CD4-positive, alpha-beta T cell treated with Interleukin-17A for 4 hours (primary cell): ENCODE measurements around the gene MLANA.

Experiments
- DNase-seq: peaks from one replicate; pipeline ENCODE4 v3.0.0-alpha.2; 2020; ENCODE audit warnings: mixed read lengths

The MLANA gene

GRCh38 chr9:5909976-5910375, 19.3 kb downstream of the MLANA start:
- DNase-seq, result no peak

DNA sequence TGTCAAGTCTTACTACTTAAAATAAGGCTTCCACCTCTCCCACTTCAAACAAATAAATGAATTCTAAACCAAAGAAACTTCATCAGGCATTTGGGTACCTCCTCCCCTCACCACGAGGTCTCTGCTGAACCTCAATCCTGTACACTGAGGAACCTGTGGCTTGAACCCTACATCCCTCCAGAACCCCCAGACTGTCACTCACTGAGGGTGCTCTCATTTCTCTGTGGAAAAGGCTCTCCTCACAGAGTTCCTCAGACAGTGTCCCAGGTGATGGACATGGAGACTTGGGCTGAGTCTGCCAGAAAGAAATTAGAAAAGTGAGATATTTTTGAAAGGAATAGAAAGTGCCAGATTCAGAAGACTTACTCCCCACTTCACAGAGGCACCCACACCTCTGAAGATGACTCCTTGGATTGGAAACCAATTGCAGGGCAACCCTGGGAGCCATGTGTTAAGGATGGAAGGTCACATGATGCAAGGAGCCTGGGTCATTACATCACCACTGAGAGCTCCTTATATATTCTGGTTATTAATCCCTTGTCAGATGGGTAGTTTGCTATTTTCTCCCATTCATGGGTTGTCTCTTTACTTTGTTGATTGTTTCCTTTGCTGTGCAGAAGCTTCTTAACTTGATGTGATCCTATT, 19.8 kb downstream of the MLANA start:
- DNase-seq, result no peak

GRCh38 chr9:5915438-5915837, 24.7 kb downstream of the MLANA start:
- no peak for DNase-seq

- no peak for DNase-seq
Measured at GRCh38 chr9:5917273-5917672, 26.6 kb downstream of the MLANA start.

- DNase-seq, result no peak
Measured at GRCh38 chr9:5917888-5918287, 27.2 kb downstream of the MLANA start.

DNA sequence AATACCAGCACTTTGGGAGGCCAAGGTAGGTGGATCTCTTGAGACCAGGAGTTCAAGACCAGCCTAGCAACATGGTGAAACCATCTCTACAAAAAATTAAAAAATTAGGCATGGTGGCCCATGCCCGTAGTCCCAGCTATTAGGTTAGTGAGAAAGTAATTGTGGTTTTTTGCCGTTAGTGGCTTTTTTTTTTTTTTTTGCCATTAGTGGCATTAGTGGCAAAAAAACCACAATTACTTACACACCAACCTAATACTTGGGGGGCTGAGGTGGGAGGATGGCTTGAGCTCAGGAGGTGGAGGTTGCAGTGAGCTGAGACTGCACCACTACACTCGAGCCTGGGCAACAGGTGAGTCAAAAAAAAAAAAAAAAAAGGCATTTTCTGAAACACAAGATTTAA, 27.8 kb downstream of the MLANA start:
- no peak for DNase-seq

- DNase-seq, result no peak
Measured at GRCh38 chr9:5920860-5921328, 30.2 kb downstream of the MLANA start.

GRCh38 chr9:5922192-5922591, 31.5 kb downstream of the MLANA start:
- DNase-seq, result no peak

DNA sequence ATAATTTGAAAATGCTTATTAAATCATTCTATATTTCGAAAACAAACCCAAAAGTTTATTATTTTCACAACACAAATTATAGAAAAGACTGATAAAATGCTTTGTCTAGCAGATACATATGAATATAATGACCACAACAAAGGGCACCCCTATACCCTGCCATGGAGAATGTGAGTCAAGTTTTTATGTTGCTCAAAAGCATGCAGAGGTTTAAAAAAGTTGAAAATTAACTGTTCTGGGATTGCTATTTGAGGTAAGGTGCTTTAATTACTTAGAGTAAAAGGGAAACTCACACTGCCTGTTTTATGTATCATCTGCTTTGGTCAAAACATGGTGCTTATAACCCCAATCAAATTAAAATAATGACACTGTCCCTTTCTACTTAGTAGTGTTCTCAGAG, 41.0 kb downstream of the MLANA start:
- DNase-seq, result no peak

DNA sequence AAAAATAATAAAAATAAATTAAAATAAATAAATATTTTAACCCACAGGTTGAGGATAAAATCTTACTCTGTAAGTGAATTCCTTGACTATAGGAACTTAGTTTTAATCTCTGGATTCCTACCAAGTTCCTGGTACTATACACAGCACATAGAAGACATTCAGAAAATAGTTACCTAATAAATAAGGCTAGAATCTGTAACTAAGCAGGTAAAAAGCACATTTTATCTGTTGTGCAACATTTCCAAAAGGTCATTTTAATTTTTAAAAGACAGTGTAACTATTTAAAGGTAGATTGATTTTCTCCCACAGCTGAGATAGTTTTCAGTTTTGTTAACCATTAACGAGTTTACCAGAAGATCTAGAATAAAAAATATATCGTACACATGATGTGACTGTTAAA, 47.8 kb downstream of the MLANA start:
- DNase-seq, result no peak

DNA sequence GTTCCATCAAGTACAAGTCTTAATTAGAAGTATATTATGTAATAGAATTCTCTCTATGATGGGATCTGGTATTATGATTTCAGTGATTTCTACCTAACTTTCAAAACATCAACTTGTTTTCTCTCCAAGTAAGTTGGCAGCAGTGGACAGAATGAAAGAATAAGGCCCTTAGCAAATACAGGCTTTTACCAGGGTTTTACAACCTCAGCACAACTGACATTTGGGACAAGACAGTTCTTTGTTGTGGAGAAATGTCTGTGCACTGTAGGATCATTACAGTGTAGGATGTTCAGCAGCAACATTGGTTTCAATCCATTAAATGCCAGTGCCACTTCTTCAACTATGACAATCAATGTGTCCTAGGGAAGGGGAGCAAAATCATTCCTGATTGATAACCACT, 48.8 kb downstream of the MLANA start:
- no peak for DNase-seq

DNA sequence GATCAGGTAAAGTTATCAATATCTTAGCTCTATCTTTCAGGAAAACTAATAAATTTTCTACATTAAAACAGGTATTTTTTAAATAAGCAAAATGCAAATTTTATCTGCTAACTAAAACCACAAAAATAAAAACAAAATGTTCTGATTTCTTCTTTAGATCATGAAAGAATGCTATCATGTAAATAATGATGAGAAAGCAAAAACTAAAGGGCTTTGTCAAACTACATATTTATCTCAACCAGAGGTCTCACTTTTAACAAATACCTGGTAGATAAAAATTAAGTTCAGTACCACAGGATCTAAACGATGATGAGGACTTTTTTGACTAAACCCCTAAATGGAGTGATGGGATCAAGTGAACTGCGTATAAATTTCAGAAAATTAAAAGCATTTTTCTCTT, 50.5 kb downstream of the MLANA start:
- no peak for DNase-seq

- no peak for DNase-seq
Measured at GRCh38 chr9:5945112-5945511, 54.4 kb downstream of the MLANA start.

DNA sequence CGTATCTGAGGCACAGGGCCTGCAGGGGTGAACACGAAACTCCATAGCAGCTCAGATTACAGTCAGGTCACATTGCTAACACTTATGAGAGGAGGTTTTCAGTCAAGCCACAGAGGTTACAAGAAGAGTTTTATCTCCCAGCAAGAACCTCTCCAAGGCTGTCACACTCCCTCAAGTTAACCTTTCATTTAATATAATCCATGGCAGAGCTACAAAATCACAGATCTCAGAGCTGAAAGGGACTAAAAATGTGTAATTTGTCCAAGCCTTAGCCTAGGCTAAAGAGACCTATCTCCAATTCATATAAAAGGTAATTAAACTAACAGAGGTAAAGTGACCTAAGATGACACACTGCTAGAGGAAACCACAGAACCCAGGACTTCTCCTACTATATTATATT, 57.2 kb downstream of the MLANA start:
- no peak for DNase-seq

DNA sequence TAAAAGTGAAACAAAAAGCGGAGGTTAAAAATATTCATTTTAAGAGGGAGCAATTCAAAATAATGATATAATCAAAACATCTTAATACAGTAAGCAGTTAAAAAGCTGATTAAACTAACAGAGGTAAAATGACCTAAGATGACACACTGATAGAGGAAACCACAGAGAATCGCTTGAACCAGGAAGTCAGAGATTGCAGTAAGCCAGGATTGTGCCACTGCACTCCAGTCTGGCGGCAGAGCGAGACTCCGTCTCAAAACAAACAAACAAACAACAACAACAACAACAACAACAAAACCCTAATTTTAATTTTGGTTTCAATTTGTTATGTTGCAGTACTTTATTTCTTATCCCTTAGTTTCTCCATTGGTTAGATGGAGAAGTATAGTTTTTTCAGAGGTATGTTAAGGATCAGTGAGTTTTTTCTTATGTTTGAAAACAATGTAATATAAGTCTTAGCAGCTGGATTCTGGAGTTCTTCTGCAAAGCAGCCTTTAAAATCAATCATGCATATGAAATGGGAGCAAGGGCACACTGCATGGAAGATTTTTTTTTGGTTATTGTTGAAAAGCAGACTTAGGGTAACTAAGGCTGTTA, 58.5 kb downstream of the MLANA start:
- peak; percentile 12 for DNase-seq

GRCh38 chr9:5950261-5950660, 59.6 kb downstream of the MLANA start:
- DNase-seq, result no peak

DNA sequence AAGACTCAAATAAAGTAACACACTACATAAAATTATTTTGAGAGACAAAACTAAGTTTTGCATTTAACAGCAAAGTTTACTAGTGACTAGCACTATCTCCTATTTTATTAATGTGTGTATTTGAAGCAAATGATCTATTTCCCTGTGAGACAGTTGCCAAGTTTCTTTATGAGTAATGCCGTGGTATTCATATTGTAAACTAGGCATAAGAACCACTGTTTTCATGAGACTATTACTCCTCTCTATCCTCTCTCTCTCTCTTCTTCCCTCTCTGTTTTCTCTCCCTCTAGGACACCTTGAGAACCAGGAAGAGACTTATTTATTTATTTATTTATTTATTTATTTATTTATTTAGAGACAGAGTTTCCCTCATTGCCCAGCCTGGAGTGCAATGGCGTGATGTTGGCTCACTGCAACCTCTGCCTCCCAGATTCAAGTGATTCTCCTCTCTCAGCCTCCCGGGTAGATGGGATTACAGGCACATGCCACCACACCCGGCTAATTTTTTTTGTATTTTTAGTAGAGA, 61.1 kb downstream of the MLANA start:
- no peak for DNase-seq

DNA sequence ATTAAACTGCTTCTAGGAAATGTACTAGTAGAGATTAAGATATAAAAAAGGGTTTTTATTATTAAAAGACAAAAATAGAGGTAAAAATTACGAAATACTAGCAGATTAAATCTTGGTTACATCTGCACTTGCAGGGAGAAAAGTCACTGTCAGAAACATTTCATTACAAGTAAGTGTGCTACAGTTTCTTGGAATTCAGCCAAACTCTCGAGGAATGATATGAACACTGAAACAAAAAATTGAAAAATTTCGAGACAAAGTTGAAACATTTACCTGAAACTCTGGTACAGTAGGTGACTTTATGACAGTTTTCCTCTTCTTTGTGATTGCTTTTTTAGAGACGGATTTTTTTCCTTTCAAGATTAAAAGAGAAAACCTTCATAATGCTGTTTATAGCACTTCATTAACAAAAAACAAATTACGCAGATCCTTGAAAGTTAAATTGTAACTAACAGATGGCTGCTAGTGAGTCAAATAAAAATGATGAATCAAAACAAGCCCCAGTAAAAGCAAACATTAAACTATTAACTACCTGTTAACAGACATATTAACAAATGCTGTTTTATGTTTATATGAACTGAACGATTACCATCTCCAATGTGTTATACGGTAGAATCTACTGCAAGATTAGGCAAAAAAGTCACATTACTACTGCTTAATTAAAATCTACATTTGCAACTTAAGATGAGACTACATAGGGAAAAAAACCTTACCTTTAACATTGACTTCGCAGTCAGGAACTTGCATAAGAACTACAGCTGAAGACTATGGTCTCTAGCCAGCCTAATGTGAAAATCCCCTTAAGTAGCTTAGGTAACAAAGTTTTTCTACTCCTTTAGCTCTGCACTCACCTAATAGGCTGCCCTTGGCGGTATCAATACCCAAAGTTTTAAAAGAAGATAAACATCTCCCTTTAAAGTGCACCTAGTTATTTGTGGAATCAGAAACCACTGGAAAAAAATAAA, 63.3 kb downstream of the MLANA start:
- no peak for DNase-seq

DNA sequence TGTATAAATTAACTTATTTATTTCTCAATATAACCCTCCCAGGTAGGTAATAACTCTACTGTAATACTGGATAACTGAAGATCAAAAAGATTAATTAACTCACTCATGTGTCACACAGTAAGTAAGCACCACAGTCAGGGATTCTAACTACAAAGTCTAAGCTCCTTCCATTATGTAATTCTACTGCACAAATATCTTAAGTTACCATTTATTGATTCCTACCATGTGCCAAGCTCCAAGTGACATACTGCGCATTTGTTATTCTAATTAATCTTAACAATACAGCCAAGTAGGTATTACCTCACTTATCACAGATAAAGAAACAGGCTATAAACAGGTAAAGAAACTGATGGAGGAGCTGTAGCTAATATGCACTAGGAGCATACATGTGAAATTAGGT, 66.5 kb downstream of the MLANA start:
- no peak for DNase-seq

DNA sequence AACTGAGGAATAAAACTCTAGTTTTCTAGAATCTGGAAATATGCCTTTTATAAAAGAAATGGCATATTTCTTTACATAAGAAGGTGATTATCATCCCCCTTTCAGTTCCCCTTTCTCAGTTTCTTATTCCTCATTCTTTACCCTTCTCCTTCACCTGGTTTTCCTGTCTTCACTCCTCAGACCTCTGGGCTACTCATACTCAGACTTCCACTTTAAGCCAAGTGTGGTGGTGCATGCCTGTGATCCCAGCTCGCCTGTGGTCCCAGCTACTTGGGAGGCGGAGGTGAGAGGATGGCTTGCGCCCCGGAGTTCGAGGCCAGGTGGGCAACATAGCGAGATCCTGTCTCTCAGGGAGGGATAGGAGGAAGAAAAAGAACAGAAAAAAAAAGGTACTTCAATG, 67.6 kb downstream of the MLANA start:
- DNase-seq, result no peak
